Measurements from ENCODE around the gene PRDM16. TPM values are rescaled to one million over a fixed set of nuclear protein-coding genes. Genes with fewer than 3 reads are reported as not detected.

Gene PRDM16
- polyA plus RNA-seq, 2 of the 4 experiments (the other 2 are of a cell fraction): 0.03 to 0.35 TPM

- Histone ChIP-seq H3K9me3 (no peaks in the 10 kb centered on the region), H3K27ac (no peak overlapping the region), H3K4me2 (no peak overlapping the region), H3K4me1 (peaks cover 10% of the 10 kb centered on the region; the same call in 2 of the 3 replicates), H3K4me3 (no peak overlapping the region)
- no peak for DNase-seq (ENCODE audit: low read depth in 1 of 2, low spot score in 1 of 2)
- ChIA-PET POLR2A (no interaction called here), CTCF (interaction anchor here (1.2 to 1.4 kb wide), 2 partner anchors 9 to 11 kb away, joined by 3 to 4 read pairs; no protein-coding TSS in a partner anchor)
- ATAC-seq: no peak
- 66% methylated on average over 16 of the region's 26 CpGs for WGBS (ENCODE audit: missing lambda C conversion rate)
- TF ChIP-seq MYC (IDR thresholded peaks at IDR 0.05; ENCODE audit: borderline replicate concordance, low read length) (no peak), JUN (IDR thresholded peaks at IDR 0.05) (no peak), HOXB13 (CRISPR knock-in tag; IDR thresholded peaks at IDR 0.05; ENCODE audit: low read depth) (no peak), POLR2A (IDR thresholded peaks at IDR 0.05; ENCODE audit: low read length) (no peak), CTCF (IDR thresholded peaks at IDR 0.05) (no peak), REST (IDR thresholded peaks at IDR 0.05) (no peak), JUNB (IDR thresholded peaks at IDR 0.05) (no peak), RFX5 (IDR thresholded peaks at IDR 0.05) (no peak), MAX (IDR thresholded peaks at IDR 0.05) (no peak), RAD21 (conservative IDR thresholded peaks at IDR 0.05 in 1 of 2, IDR thresholded peaks at IDR 0.05 in 1 of 2) (no peak)
- FAIRE-seq: no peak
Measured at GRCh38 chr1:3323796-3324703, 255.0 kb downstream of the PRDM16 start.

GRCh38 chr1:3324704-3325535, 255.9 kb downstream of the PRDM16 start:
- Histone ChIP-seq H3K9me3 (no peaks in the 10 kb centered on the region), H3K4me3 (no peak overlapping the region), H3K27ac (no peak overlapping the region), H3K4me1 (peaks cover 6% of the 10 kb centered on the region; the same call in 1 of the 3 replicates), H3K4me2 (no peak overlapping the region)
- DNase-seq (ENCODE audit: low read depth in 1 of 2, low spot score in 1 of 2): no peak
- ChIA-PET POLR2A (no interaction called here), CTCF (interaction anchor here (1.2 kb wide), 2 partner anchors 12 to 17 kb away, joined by 3 to 4 read pairs; no protein-coding TSS in a partner anchor)
- TF ChIP-seq NPAS2 (CRISPR knock-in tag; IDR thresholded peaks at IDR 0.05; ENCODE audit: borderline replicate concordance) (no peak), USF2 (IDR thresholded peaks at IDR 0.05) (no peak), SREBF2 (IDR thresholded peaks at IDR 0.05) (no peak), GATA3 (IDR thresholded peaks at IDR 0.05; ENCODE audit: borderline replicate concordance) (no peak), EP300 (IDR thresholded peaks at IDR 0.05) (no peak)
- WGBS (ENCODE audit: missing lambda C conversion rate): 81% methylated on average over 10 of the region's 22 CpGs
- no peak for FAIRE-seq
- ATAC-seq: no peak

Data from A549 (cell line).